ENCODE results near the gene NRN1. TPM values are rescaled to one million over a fixed set of nuclear protein-coding genes. Genes with fewer than 3 reads are reported as not detected.
"Not testable (repeated sequence)": the region's sequence is repeated elsewhere in the genome, so short reads cannot be mapped to it uniquely, and the experiment has no call there.

The NRN1 gene
- total RNA-seq, 2 donors from 2014 or later: 25.1 TPM; not detected in 1

GRCh38 chr6:5995658-5995948 is 11.1 kb downstream of the NRN1 start:
- Mint-ChIP-seq H3K9me3 (peaks cover 0 to 7% of the 10 kb centered on the region in 2 donors), H3K36me3 (peaks cover 28 to 31% of the 10 kb centered on the region in 2 donors), H3K27ac (peak overlapping the region in 1 of 2 donors; percentile 40)
- no peak for DNase-seq (ENCODE audit: low spot score in 2 of 2)
- no peak for ATAC-seq

GRCh38 chr6:5994999-5995657 is 11.6 kb downstream of the NRN1 start:
- Mint-ChIP-seq H3K36me3 (peaks cover 24 to 26% of the 10 kb centered on the region in 2 donors), H3K9me3 (peaks cover 0 to 3% of the 10 kb centered on the region in 2 donors), H3K27ac (peak overlapping the region in 1 of 2 donors; percentile 27)
- no peak for ATAC-seq
- no peak for DNase-seq (ENCODE audit: low spot score in 2 of 2)

- peak in 1 of 2 donors; percentile 31 for ATAC-seq
- no peak for DNase-seq (ENCODE audit: low spot score in 2 of 2)
- peaks cover 17 to 19% of the 10 kb centered on the region in 2 donors for H3K36me3 Mint-ChIP-seq
Measured at GRCh38 chr6:5994234-5994998, 12.3 kb downstream of the NRN1 start.

GRCh38 chr6:5992551-5993225 is 14.0 kb downstream of the NRN1 start:
- ATAC-seq (no peak), DNase-seq (ENCODE audit: low spot score in 2 of 2) (no peak)
- peaks cover 13 to 17% of the 10 kb centered on the region in 2 donors for H3K36me3 Mint-ChIP-seq
- H3K27ac Mint-ChIP-seq: no peak overlapping the region
- H3K9me3 Mint-ChIP-seq: no peaks in the 10 kb centered on the region

More at GRCh38 chr6:5994234-5994998, 12.3 kb downstream of the NRN1 start:
- H3K9me3 Mint-ChIP-seq: no peaks in the 10 kb centered on the region
- H3K27ac Mint-ChIP-seq: no peak overlapping the region

GRCh38 chr6:5990786-5991185 is 15.9 kb downstream of the NRN1 start:
- Mint-ChIP-seq H3K27ac (no peak overlapping the region), H3K9me3 (no peaks in the 10 kb centered on the region), H3K36me3 (peaks cover 11 to 15% of the 10 kb centered on the region in 2 donors)
- no peak for ATAC-seq
- no peak for DNase-seq (ENCODE audit: low spot score in 2 of 2)

- Mint-ChIP-seq H3K9me3 (no peaks in the 10 kb centered on the region), H3K36me3 (peaks cover 0 to 4% of the 10 kb centered on the region in 2 donors), H3K27ac (no peak overlapping the region)
- no peak for ATAC-seq
- DNase-seq (ENCODE audit: low spot score in 2 of 2): no peak
Measured at GRCh38 chr6:5989141-5989723, 17.5 kb downstream of the NRN1 start.

GRCh38 chr6:5986861-5987260 is 19.9 kb downstream of the NRN1 start:
- Mint-ChIP-seq H3K36me3 (no peaks in the 10 kb centered on the region), H3K9me3 (no peaks in the 10 kb centered on the region), H3K27ac (no peak overlapping the region)
- ATAC-seq (peak; percentile 62 to 88), DNase-seq (ENCODE audit: low spot score in 2 of 2) (no peak)

GRCh38 chr6:5984150-5985089 is 22.3 kb downstream of the NRN1 start:
- ATAC-seq: peak; percentile 21 to 39
- Mint-ChIP-seq H3K27ac (no peak overlapping the region), H3K36me3 (peaks cover 5 to 6% of the 10 kb centered on the region in 2 donors), H3K9me3 (peaks cover 5% of the 10 kb centered on the region in 2 donors)
- DNase-seq (ENCODE audit: low spot score in 2 of 2): no peak

GRCh38 chr6:5981126-5982026 is 25.3 kb downstream of the NRN1 start:
- peak in 1 of 2 donors; percentile 61 for DNase-seq (ENCODE audit: low spot score in 2 of 2)
- H3K27ac Mint-ChIP-seq: no peak overlapping the region
- H3K9me3 Mint-ChIP-seq: peaks cover 5% of the 10 kb centered on the region in 2 donors
- H3K36me3 Mint-ChIP-seq: peaks cover 6 to 9% of the 10 kb centered on the region in 2 donors
- peak; percentile 74 to 93 for ATAC-seq

GRCh38 chr6:5979650-5980420 is 26.9 kb downstream of the NRN1 start:
- no peak for ATAC-seq
- Mint-ChIP-seq H3K36me3 (peaks cover 6 to 9% of the 10 kb centered on the region in 2 donors), H3K27ac (no peak overlapping the region), H3K9me3 (peaks cover 5% of the 10 kb centered on the region in 2 donors)
- DNase-seq (ENCODE audit: low spot score in 2 of 2): no peak

- no peak for ATAC-seq
- H3K9me3 Mint-ChIP-seq: peaks cover 5% of the 10 kb centered on the region in 2 donors
- DNase-seq (ENCODE audit: low spot score in 2 of 2): no peak
- no peak overlapping the region for H3K27ac Mint-ChIP-seq
- peaks cover 6 to 17% of the 10 kb centered on the region in 2 donors for H3K36me3 Mint-ChIP-seq
Measured at GRCh38 chr6:5976811-5977210, 29.9 kb downstream of the NRN1 start.

- H3K9me3 Mint-ChIP-seq: no peaks in the 10 kb centered on the region
- DNase-seq (ENCODE audit: low spot score in 2 of 2) (no peak), ATAC-seq (peak in 1 of 2 donors; percentile 74)
- H3K36me3 Mint-ChIP-seq: peaks cover 0 to 7% of the 10 kb centered on the region in 2 donors
- H3K27ac Mint-ChIP-seq: peak overlapping the region in 1 of 2 donors; percentile 23
Measured at GRCh38 chr6:5968817-5969734, 37.6 kb downstream of the NRN1 start.

GRCh38 chr6:5968036-5968435 is 38.7 kb downstream of the NRN1 start:
- H3K27ac Mint-ChIP-seq; ATAC-seq; H3K36me3 Mint-ChIP-seq; H3K9me3 Mint-ChIP-seq; DNase-seq (ENCODE audit: low spot score in 2 of 2): not testable (repeated sequence)

Measured in activated naive CD4-positive, alpha-beta T cell treated with anti-CD3 and anti-CD28 coated beads, Interleukin-2, amount 50 U/mL, for 72 hours (primary cell).